ENCODE measurements around the gene WDR18. TPM values are rescaled to one million over a fixed set of nuclear protein-coding genes. Genes with fewer than 3 reads are reported as not detected.

WDR18 gene
- total RNA-seq, 1 experiment from 2014 or later = 44.0 TPM

GRCh38 chr19:948842-949496 lies 35.2 kb upstream of the WDR18 start:
- in situ Hi-C loops (cut with HindIII; ENCODE audit: low pct_unique_long_range_greater_than_20kb, low sequenced_read_pairs) (no loop called here), intact Hi-C loops (cut with micrococcal nuclease; ENCODE audit: unreplicated experiment) (no loop called here)
- no TSS peak for BruUV-seq (replicated peaks)
- H3K9me3 ChIP-seq (ENCODE audit: control insufficient read depth, insufficient read depth, low read depth, low read length) = no peaks in the 10 kb centered on the region
- H3K27me3 ChIP-seq (ENCODE audit: control insufficient read depth, insufficient read depth, low read length) = no peaks in the 10 kb centered on the region
- no peak overlapping the region for H3K27ac ChIP-seq (ENCODE audit: low read length)
- CTCF ChIA-PET = no interaction called here
- ATAC-seq (no peak), DNase-seq (ENCODE audit: low read depth, low spot score) (no peak)
- H3K4me3 ChIP-seq (ENCODE audit: low read depth in 2 of 2, low read length in 2 of 2) = no peak overlapping the region
- no peaks in the 10 kb centered on the region for H3K36me3 ChIP-seq (ENCODE audit: control insufficient read depth, insufficient read depth, low read length)
- POLR2A ChIA-PET = no interaction called here
- TF ChIP-seq POLR2AphosphoS5 (IDR thresholded peaks at IDR 0.05; ENCODE audit: low read depth, low read length) = no peak
- no peak for TF ChIP-seq TCF7L2 (IDR thresholded peaks at IDR 0.05; ENCODE audit: low read depth, low read length)
- TF ChIP-seq SIN3A (IDR thresholded peaks at IDR 0.05; ENCODE audit: borderline replicate concordance, insufficient read depth, low read depth, low read length) = no peak
- TF ChIP-seq CTCF (IDR thresholded peaks at IDR 0.05) = no peak
- no peak for TF ChIP-seq REST (IDR thresholded peaks at IDR 0.05; ENCODE audit: insufficient read depth in 1 of 2, low read depth in 2 of 2, low read length in 1 of 2)
- H3K4me1 ChIP-seq (ENCODE audit: control insufficient read depth, insufficient read depth, low read length) = peaks cover 7% of the 10 kb centered on the region

GRCh38 chr19:950352-951066 lies 33.6 kb upstream of the WDR18 start:
- no TSS peak for BruUV-seq (replicated peaks)
- ATAC-seq = no peak
- in situ Hi-C loops (cut with HindIII; ENCODE audit: low pct_unique_long_range_greater_than_20kb, low sequenced_read_pairs) = no loop called here
- no peak for DNase-seq (ENCODE audit: low read depth, low spot score)
- intact Hi-C loops (cut with micrococcal nuclease; ENCODE audit: unreplicated experiment) = no loop called here
- Histone ChIP-seq H3K4me1 (ENCODE audit: control insufficient read depth, insufficient read depth, low read length) (peaks cover 14% of the 10 kb centered on the region), H3K27me3 (ENCODE audit: control insufficient read depth, insufficient read depth, low read length) (no peaks in the 10 kb centered on the region), H3K27ac (ENCODE audit: low read length) (no peak overlapping the region), H3K4me3 (ENCODE audit: low read depth in 2 of 2, low read length in 2 of 2) (no peak overlapping the region), H3K36me3 (ENCODE audit: control insufficient read depth, insufficient read depth, low read length) (no peaks in the 10 kb centered on the region), H3K9me3 (ENCODE audit: control insufficient read depth, insufficient read depth, low read depth, low read length) (no peaks in the 10 kb centered on the region)
- POLR2A ChIA-PET = interaction anchor here (0.6 kb wide), 1 partner anchor 136 kb away, joined by 4 read pairs; no protein-coding TSS in a partner anchor
- TF ChIP-seq TCF7L2 (IDR thresholded peaks at IDR 0.05; ENCODE audit: low read depth, low read length) (no peak), SIN3A (IDR thresholded peaks at IDR 0.05; ENCODE audit: borderline replicate concordance, insufficient read depth, low read depth, low read length) (no peak), REST (IDR thresholded peaks at IDR 0.05; ENCODE audit: insufficient read depth in 1 of 2, low read depth in 2 of 2, low read length in 1 of 2) (no peak), CTCF (IDR thresholded peaks at IDR 0.05) (no peak)
- CTCF ChIA-PET = no interaction called here
